Stomach (tissue), 4 donors: ENCODE results near the gene FAM222B.

ENCODE experiments used
- CTCF ChIP-seq, 7 experiments: fragments of 450-650 bp in 4 of 7; fragments of 200-600 bp in 3 of 7; sonication (generic) in 3 of 7; IDR thresholded peaks; one replicate each; pipeline ENCODE4 v1.5.1; 2016 to 2019; ENCODE audit warnings: antibody characterized with exemption in 7 of 7, control low read depth in 2 of 7, mild to moderate bottlenecking in 1 of 7
- POLR2A ChIP-seq, 4 donors: fragments of 450-650 bp; IDR thresholded peaks; one replicate each; pipeline ENCODE4 v1.6.1; 2016; ENCODE audit warnings: antibody characterized with exemption in 4 of 4, control low read depth in 2 of 4, mild to moderate bottlenecking in 1 of 4, moderate library complexity in 1 of 4

GRCh38 chr17:28717578-28718332, 124.8 kb downstream of the FAM222B start, which contains the start of gene RAB34:
- TF ChIP-seq CTCF (IDR thresholded peaks at IDR 0.05) (no peak), POLR2A (IDR thresholded peaks at IDR 0.05) (no peak)
